B cell (primary cell): ENCODE results near the gene SIGMAR1.

Experiments used
- EZH2 ChIP-seq: IDR thresholded peaks from 2 replicates; pipeline ENCODE4 v1.6.1; 2012; ENCODE audit warnings: borderline replicate concordance, low read depth, mild to moderate bottlenecking, moderate library complexity, low read length; ENCODE audit not compliant: insufficient read depth, poor library complexity, severe bottlenecking
- TF ChIP-seq, protein P1 (sequence below): fragments of 200-600 bp; IDR thresholded peaks from one replicate; pipeline ENCODE4 v1.8.0; 2022; ENCODE audit warnings: antibody characterized with exemption, mild to moderate bottlenecking

DNA sequence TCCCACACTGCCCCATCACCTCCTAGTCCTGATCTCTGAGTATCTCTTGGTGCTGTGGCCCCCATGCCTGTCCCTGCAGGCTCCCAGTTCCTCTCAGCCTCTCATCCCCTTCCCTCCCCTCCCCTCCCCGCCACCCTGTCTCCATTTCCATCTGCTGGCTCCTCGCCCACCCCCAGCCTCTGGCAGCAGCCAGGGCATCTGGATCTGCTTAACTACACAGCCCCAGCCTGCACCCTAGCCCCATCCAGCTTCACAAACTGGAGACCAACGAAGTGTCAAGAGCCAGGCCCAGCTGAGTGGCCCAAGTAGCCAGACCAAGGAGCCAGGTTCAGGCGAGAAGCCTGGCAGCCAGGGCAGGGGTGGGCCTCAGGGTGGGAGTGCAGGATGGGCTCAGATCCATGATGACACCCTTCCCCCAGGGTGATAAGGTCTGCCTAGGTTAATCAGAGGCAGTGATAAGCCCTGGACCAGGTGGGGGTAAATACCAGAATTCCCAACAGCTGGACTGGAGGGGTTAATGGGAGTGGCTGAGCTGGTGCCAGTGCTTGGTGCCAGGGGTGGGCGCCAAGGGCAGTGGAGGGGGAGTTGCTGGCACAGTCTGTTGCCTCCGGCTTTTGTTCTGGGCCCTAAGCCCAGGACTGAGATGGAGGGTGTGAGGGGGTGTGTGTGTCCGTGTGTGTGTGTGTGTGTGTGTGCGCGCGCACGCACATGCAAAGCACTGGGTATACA, 16.9 kb upstream of the SIGMAR1 start:
- no peak for TF ChIP-seq EZH2
- TF ChIP-seq, protein P1, sequence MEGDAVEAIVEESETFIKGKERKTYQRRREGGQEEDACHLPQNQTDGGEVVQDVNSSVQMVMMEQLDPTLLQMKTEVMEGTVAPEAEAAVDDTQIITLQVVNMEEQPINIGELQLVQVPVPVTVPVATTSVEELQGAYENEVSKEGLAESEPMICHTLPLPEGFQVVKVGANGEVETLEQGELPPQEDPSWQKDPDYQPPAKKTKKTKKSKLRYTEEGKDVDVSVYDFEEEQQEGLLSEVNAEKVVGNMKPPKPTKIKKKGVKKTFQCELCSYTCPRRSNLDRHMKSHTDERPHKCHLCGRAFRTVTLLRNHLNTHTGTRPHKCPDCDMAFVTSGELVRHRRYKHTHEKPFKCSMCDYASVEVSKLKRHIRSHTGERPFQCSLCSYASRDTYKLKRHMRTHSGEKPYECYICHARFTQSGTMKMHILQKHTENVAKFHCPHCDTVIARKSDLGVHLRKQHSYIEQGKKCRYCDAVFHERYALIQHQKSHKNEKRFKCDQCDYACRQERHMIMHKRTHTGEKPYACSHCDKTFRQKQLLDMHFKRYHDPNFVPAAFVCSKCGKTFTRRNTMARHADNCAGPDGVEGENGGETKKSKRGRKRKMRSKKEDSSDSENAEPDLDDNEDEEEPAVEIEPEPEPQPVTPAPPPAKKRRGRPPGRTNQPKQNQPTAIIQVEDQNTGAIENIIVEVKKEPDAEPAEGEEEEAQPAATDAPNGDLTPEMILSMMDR: no peak
